Fibroblast of skin of left biceps (primary cell): ENCODE measurements around the gene SLC23A2.
"Not testable (repeated sequence)": the region's sequence is repeated elsewhere in the genome, so short reads cannot be mapped to it uniquely, and the experiment has no call there.

Experiments used
- DNase-seq, 2 experiments: peaks; one replicate each; pipeline ENCODE4 v3.0.0-alpha.2; 2013; ENCODE audit warnings: low read depth in 2 of 2

SLC23A2 gene

DNA sequence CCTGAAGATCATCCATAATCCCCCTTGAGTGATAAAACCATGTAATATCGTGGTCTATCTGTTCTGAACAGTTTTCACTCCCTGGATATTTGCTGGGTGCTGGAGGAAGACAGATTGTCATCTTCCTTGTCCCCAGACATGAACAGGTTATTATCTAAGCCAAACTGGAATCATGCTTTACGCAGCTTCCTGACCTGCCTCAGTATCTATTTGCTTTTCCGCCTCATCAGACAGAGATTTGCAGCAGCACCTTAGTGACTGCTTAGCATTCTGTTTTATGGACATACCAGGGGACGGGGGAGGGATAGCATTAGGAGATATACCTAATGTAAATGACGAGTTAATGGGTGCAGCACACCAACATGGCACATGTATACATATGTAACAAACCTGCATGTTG lies 124.6 kb downstream of the SLC23A2 start:
- no peak for DNase-seq

DNA sequence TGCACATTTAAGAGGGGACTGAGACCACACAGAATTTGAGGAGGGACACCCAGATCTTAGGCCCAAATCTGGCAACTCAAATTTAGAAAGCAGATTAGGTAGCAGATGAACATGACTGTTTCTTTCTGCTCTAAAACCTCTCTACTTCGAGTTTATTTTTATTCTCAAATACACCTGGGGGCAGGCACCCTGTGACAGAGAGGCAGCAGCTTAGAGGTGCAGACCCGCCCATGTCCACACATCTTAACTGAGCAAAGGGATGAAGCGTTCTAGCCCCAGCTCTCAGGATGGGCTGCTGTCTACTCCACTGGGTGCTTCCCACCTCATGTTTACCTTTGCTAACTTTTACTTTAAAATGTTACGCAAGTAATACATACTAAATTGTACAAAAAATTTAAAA lies 125.0 kb downstream of the SLC23A2 start:
- DNase-seq = no peak

DNA sequence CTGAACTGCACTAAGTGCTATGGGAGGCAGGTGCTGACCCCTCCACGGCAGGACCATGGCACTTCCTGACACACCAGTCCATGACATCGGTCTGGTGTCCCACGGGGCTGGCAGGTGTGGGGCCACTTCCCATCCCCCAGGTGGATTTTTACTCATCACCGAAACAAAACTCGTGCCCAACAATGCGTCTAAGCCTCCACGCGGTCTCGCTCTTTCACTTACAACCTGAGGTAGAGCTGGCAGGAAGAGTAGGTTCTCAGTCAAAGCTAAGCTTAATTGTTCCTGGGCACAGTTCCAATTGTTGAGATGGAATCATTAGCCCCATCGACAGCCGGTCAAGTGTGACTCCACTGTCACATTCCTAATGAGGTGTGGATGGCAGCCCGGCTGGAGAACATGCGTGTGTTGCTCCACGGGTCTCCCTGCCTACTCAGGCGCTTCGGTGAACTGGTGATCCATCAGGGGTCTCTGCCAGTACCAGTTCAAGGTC lies 125.7 kb downstream of the SLC23A2 start:
- DNase-seq = no peak

- DNase-seq = no peak
These were observed 127.9 kb downstream of the SLC23A2 start for GRCh38 chr20:4873396-4873795.

DNA sequence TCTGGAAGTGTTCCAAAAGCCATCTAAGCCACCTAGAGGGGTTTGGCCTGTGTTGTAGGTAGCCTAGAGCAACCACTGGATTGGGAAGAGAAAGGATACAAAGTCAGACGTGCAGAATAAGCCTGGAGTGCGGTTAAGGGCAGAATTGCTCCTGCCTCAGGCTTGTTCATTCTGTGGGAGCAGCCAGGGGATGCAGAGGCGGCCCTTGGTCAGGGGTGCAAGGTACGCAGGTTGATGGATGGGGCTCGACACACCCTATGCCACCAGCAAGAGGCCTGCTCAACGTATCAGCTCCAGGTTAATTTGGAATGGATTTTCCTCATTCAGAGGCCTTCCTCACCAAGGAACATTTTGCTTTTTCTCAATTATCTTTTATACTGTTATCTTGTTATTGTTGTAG lies 129.8 kb downstream of the SLC23A2 start:
- DNase-seq = no peak

GRCh38 chr20:4870906-4871305 lies 130.4 kb downstream of the SLC23A2 start:
- no peak for DNase-seq

DNA sequence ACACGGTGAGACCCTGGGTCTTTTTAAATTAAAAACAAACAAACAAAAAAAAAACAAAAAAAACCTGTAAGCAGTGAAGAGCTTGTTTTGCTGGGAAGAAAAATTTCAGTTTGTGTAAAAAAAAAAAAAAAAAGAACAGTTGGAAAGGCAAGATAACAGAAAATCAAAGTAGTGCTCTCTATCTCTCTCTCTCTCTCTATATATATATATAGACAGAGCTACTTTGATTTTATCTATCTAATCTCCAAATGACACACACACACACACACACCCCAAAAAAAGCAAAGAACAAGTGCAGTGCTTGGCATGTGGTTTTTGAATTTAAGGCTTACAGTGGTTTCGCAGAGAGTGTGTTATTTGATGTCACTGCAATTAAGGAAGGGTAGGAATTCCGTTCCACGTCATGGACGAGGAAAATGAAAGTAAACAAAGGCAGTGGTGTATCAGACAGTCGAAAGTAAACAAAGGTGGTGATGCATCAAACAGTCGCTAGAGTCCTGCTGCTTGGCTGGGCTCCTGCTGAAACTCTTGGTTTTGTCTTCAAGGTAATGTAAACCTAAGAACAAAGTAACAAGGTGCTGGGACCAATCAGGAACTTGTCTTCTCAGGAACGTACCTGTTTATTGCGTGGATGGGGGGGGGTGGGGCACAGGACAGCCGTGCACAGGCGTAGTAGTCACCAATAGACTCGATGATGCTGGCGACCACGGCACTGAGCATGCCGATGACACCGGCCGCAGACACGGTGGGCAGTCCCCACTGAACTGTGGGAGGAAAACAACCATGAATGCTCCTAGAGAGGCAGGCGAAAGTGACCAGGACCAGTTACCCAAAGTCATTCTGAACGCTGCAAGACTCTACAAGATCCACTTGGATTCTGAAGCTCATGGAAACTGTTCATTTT lies 131.8 kb downstream of the SLC23A2 start:
- no peak for DNase-seq

DNA sequence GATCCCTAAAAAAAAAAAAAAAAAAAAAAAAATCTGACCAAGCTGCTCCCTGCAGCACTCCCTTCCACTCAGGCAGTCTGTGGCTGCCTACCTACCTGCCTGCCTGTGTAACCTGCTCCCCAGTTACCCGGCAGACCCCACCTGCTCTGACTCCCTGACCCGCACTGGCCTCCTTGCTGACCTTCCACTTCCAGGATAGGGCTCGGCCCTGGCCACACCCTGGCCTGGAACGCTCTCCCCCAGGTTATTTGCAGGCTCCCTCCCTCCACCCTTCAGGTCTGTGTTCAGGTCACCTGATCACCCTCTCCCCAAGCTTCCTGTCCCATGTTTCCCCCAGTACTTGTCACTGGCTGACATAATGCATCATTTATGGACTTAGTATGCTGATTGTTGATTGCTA lies 134.3 kb downstream of the SLC23A2 start:
- no peak for DNase-seq

GRCh38 chr20:4866429-4866828 lies 134.9 kb downstream of the SLC23A2 start:
- no peak for DNase-seq

GRCh38 chr20:4864311-4864752 lies 137.0 kb downstream of the SLC23A2 start:
- DNase-seq = no peak

GRCh38 chr20:4862661-4863060 lies 138.6 kb downstream of the SLC23A2 start:
- DNase-seq = no peak

- no peak for DNase-seq
These were observed 139.3 kb downstream of the SLC23A2 start for GRCh38 chr20:4861961-4862360.

GRCh38 chr20:4858000-4858399 lies 143.3 kb downstream of the SLC23A2 start:
- DNase-seq = no peak

DNA sequence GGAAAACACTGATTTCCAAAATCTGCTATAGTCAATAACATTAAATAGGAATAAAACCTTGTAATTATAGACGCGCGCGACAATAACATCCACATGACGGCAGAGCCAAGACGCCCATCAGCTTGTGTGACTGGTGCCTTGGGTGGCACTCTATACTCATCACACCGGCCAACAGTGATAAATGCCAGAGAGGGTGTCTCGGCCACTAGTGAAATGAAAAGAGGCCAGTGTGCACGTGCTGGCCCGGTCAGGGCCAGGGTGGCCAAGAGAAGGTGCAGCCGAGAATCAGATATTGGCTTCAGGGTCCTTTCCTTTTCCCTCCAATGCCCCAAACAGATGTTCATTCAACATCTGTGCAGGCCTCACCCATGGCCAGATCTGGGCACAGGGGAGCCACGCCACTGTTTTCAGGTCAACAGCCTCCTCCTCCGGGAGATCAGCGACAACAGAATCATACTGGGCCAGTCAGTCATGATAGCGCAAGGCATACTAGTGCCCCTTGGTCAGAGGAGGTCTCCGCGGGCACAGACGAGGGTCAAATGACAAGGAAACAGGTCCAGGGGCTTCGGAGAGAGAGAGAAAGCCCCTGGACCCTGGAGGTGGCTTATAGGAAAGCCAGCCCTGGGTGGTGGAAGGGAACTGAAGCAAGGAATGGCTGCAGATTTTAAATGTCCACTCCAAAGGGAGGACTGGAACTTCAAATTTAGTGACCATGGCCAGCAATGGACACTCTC lies 145.1 kb downstream of the SLC23A2 start:
- DNase-seq = no peak

DNA sequence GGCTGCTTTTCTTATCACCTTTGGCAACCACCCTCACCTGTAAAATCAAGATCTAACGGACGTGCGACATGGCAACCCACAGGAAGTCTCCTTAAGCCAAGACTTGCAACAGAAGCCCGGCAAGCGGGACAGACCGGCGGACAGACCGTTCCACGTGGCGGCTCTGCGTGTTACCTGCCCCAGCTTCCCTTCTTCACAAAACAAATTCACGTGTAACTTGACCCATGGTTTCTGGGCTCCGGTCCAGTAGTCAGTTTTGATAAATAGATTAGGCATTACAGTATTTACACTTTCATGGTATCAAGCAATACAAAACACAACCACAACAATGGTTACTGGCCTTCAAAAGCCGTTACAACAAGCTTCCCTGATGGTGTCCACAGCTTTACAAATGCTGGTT lies 145.8 kb downstream of the SLC23A2 start:
- DNase-seq = no peak

GRCh38 chr20:4855097-4855496 lies 146.2 kb downstream of the SLC23A2 start:
- DNase-seq = no peak

DNA sequence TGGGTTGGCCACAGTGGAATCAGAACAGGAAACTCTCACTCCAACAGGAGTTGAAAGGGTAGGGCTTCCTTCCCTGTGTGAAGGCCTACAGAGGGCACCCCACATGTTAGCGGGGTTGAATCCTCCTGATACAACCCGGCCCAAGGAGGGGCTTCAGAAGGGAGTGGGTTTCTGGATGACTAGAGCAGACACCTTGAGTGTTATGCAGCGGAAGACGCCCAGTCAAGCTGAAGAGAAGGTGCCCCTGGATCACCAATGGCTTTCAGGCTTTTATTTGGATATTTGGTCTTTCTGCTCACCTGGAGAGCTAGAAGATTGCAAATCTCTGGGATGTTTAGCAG lies 146.8 kb downstream of the SLC23A2 start:
- DNase-seq = no peak

GRCh38 chr20:4853757-4854560 lies 147.4 kb downstream of the SLC23A2 start:
- no peak for DNase-seq

DNA sequence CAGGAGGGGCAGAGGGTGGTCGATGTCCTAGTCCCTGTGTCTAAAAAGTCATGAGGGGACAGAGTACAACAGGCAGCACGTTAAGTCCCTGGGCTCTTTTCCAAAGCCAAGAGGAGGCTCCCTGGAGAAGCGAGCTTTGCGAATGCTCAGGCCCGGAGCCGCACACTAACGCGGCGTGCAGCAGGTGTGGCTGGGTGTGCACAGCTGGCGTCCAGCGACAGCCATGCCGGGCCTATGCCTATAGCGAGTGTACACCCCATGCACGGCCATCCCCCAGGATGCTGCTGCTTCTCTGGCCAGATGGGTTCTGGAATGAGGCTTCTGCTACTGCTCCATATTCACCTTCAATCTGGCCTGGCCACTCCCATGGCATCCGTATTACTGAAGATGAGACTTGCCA lies 148.3 kb downstream of the SLC23A2 start:
- no peak for DNase-seq

DNA sequence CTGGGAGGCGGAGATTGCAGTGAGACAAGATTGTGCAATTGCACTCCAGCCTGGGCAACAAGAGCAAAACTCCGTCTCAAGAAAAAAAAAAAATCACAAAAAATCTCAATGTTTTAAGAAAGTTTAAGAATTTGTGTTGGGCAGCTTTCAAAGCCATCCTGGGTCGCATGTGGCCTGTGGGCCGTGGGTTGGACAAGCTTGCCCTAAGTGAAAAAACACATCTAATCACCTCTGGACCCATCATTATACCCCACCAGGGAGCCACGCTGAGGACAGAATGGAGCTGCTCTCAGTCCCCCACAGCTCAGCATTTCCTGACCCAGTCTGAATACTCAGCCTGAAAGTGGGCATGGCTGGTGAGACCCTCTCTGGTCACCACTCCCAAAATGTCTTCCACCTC lies 150.3 kb downstream of the SLC23A2 start:
- DNase-seq = no peak

DNA sequence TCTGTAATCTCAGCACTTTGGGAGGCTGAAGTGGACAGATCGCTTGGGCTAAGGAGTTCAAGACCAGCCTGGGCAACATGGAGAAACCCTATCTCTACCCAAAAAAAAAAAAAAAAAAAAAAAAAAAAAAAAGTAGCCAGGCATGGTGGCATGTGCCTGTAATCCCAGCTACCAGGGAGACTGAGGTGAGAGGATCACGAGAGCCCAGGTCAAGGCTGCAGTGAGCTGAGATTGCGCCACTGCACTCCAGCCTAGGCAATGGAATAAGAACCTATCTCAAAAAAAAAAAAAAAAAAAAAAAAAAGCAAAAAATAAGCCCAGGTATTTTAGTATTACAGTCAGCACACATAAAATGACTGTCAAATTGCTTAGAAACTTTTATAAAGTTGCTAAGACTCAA lies 152.5 kb downstream of the SLC23A2 start:
- not testable (repeated sequence) for DNase-seq

DNA sequence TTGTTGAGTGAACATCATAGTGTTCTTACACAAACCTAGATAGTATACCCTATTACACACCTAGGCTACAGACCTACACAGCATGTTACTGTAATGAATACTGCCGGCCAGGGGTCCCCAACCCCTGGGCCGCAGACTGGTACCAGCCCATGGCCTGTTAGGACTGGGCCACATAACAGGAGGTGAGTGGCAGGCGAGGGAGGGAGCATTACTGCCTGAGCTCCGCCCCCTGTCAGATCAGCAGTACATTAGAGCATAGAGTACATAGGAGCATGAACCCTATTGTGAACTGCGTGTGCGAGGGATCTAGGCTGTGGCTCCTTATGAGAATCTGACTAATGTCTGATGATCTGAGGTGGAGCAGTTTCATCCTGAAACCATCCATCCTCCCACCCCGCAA lies 153.3 kb downstream of the SLC23A2 start:
- no peak for DNase-seq
